Stimulated activated naive CD8-positive, alpha-beta T cell treated with anti-CD3 and anti-CD28 coated beads, Interleukin-15, amount 100 ng/mL, for 72 hours (primary cell): ENCODE results near the gene COA7.

Experiments
- ATAC-seq: fragments of 150-1000 bp; cut with Tn5 transposase; 2 replicates; pipeline ENCODE4 v1.10.0; 2021; ENCODE audit warnings: mild to moderate bottlenecking, moderate library complexity
- DNase-seq, 2 donors: peaks; one replicate each; pipeline ENCODE4 v3.0.0; 2021 to 2022
- H3K27ac Mint-ChIP-seq, 2 donors: one replicate each; pipeline ENCODE4 v1.8.0; 2022; ENCODE audit warnings: mild to moderate bottlenecking in 2 of 2, mixed read lengths in 2 of 2, moderate library complexity in 2 of 2
- H3K27me3 Mint-ChIP-seq: one replicate; pipeline ENCODE4 v1.8.0; 2022; ENCODE audit warnings: mixed read lengths
- H3K4me1 Mint-ChIP-seq: one replicate; pipeline ENCODE4 v1.8.0; 2022; ENCODE audit warnings: mild to moderate bottlenecking, mixed read lengths
- H3K4me3 Mint-ChIP-seq, 2 donors: one replicate each; pipeline ENCODE4 v1.8.0; 2022; ENCODE audit warnings: mild to moderate bottlenecking in 2 of 2, mixed read lengths in 2 of 2, moderate library complexity in 1 of 2
- H3K9me3 Mint-ChIP-seq, 2 donors: one replicate each; pipeline ENCODE4 v1.8.0; 2022; ENCODE audit warnings: mixed read lengths in 2 of 2

The COA7 gene

DNA sequence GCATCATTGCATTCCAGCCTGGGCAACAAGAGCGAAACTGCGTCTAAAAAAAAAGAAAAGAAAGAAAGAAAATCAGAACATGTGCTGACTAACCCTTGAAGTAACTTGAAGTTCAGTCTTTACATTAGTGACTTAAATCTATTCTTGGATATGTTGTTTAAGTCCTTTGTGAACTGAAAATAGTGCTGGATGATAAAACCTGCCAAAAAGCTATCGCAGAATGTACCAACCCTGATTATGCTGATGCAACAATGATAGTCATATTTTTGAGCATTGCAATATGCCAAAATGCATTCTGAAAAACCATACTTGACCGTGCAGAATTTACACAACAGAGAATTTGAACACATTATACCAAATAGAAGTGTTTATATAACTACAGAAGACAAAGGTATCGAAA, 34.4 kb downstream of the COA7 start:
- DNase-seq: no peak
- Mint-ChIP-seq H3K9me3 (no peaks in the 10 kb centered on the region), H3K4me3 (no peak overlapping the region), H3K27me3 (no peaks in the 10 kb centered on the region), H3K4me1 (peaks cover 25% of the 10 kb centered on the region), H3K27ac (no peak overlapping the region)
- ATAC-seq: no peak

DNA sequence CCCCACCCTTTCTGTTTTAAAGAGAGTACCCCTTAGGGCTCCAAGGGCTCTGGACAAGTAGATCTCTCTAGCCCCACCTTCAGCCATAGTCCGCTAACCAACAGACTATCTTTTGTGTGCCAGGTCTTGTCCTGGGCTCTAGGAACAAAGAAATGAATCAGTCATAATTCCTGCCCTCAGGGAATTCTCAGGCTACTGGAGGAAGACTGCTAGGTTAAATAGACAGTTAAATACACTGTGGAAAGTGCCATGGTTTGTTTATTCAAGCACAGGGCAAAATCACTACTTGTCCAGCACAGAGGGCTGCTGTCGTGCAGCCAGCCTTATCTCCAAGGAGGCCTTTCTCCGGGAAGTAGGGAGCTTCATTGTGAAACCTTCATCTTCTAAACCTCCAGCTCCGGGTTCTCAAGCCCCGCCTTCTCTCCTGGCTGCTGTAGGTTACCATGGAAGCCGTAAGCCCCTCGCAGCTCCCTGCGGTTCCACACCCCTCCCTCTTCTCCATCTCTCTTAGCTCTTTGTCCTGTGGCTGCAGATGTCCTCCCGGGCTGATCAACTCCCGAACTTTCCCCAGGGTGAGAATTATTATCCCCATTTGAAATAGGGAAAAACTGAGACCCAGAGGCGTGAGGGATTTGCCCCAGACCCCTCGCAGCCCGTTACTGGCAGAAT, 35.4 kb downstream of the COA7 start:
- Mint-ChIP-seq H3K4me1 (peaks cover 30% of the 10 kb centered on the region), H3K9me3 (no peaks in the 10 kb centered on the region), H3K27me3 (no peaks in the 10 kb centered on the region), H3K4me3 (no peak overlapping the region), H3K27ac (peak overlapping the region; percentile 21 to 60)
- no peak for ATAC-seq
- no peak for DNase-seq

DNA sequence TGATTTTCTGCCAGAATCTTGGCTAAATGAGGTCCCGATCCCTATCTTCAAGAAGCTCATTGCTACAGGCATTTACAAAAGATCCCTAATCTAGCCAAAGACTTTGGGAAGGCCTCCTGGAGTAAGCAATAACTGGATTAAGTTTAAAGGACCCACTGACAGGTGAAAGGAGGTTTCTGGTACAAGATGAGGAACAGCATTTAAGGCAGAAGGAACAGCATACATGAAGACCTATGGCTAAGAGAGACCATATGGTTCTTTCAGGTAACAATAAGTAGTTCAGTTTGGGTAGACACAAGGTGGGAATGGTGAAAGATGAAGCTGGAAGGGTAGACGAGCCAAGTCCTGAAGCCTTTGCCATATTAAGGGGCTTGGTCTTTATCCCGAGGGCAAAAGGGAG, 37.3 kb downstream of the COA7 start:
- Mint-ChIP-seq H3K27ac (no peak overlapping the region), H3K4me1 (peaks cover 45% of the 10 kb centered on the region)
- ATAC-seq: no peak

DNA sequence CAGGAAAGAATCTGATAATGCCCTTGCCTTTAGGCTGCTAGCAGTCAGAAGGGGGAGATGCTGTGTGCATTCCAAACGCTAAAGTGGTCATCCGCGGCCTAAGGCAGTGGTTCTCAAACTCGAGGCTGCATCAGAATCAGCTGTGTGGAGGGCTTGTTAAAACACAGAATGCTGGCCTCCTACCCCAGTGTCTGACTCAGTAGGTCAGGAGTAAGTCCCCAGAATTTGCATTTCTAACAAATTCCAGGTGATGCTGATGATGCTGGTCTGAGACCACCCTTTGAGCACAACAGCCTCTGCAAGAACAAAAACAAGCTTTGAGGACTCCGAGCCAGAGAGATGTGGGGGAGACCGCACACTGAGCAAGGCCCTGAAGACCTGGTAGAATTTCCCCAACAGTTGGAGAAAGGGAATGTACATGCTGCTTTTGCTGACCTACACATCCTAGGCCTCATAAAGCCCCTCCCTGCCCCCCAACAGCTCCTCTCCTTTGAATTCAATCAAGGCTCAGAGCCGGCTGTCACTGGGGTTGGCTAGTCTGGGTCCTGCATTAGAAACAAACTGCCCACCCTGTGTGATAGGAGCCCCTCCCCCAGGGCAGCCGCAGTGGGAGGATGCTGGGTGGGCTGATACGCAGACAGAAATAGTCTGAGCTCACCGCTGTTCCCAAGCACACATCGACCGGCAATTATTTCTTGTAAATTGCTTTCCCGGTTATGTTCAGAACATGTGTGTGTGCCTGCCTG, 38.1 kb downstream of the COA7 start:
- peaks cover 50% of the 10 kb centered on the region for H3K4me1 Mint-ChIP-seq
- peak overlapping the region; percentile 94 to 98 for H3K27ac Mint-ChIP-seq
- peak; percentile 16 for ATAC-seq
- DNase-seq: no peak
- H3K27me3 Mint-ChIP-seq: no peaks in the 10 kb centered on the region
- H3K4me3 Mint-ChIP-seq: peak overlapping the region; percentile 40 to 61
- no peaks in the 10 kb centered on the region for H3K9me3 Mint-ChIP-seq

More for the DNA sequence above, 37.3 kb downstream of the COA7 start:
- Mint-ChIP-seq H3K4me3 (no peak overlapping the region), H3K9me3 (no peaks in the 10 kb centered on the region), H3K27me3 (no peaks in the 10 kb centered on the region)
- no peak for DNase-seq

DNA sequence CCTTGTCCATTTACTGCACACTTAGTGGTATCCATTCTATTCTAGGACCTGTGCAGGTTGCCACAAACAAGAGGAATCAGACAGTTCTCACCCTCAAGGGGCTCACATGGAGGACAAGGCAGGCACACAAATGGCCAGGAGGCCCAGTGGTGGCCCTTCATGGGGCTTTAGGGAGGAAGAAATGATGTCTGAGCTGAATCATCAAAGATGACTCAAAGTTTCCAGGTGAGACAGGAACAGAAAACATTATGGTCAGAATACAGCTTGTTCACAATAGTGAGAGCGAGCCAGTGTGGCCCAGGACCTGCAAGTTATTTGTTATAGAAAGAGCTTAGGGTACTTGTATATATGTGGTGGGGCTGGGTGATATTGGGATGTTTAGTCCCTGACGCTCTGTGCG, 38.8 kb downstream of the COA7 start:
- Mint-ChIP-seq H3K4me3 (peak overlapping the region; percentile 40 to 61), H3K4me1 (peaks cover 50% of the 10 kb centered on the region), H3K27ac (peak overlapping the region; percentile 94 to 98), H3K27me3 (no peaks in the 10 kb centered on the region), H3K9me3 (no peaks in the 10 kb centered on the region)
- peak; percentile 48 to 66 for DNase-seq
- ATAC-seq: peak; percentile 91

DNA sequence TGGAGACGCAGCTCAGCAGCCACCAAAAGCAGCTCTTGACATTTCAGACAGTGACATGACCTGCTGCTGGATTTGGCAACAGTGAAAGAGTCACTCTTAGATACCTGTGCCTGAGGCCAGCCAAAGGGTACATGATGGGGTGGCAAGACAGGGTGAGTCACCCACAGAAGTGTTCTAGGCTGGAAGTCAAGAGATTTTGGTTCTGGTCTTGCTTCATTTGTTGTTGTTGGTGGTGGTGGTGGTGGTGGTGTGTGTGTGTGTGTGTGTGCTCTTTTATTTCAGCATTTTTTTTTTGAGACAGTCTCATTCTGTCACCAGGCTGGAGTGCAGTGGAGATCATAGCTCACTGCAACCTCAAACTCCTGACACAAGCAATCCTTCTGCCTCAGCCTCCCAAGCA, 39.4 kb downstream of the COA7 start:
- Mint-ChIP-seq H3K4me3 (peak overlapping the region in 1 of 2 donors; percentile 61), H3K27me3 (no peaks in the 10 kb centered on the region), H3K4me1 (peaks cover 50% of the 10 kb centered on the region), H3K9me3 (no peaks in the 10 kb centered on the region), H3K27ac (peak overlapping the region; percentile 94 to 98)
- ATAC-seq (peak; percentile 87), DNase-seq (peak; percentile 33 to 65)

DNA sequence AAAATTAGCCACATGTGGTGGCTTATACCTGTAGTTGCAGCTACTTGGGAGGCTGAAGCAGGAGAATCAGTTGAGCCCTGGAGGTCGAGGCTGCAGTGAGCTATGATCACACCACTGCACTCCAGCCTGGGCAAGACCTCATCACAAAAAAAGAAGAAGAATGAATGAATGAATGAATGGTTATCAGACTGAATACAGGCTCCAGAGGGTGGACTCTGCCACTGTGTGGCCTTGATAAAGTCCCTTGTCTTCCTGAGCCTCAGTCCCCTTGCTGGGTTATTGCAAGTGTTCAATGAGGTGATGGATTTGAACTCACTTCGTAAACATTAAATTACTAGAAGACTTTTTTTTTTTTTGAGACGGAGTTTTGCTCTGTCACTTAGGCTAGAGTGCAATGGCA, 40.4 kb downstream of the COA7 start:
- peaks cover 50% of the 10 kb centered on the region for H3K4me1 Mint-ChIP-seq
- H3K27ac Mint-ChIP-seq: no peak overlapping the region
- ATAC-seq: no peak
- no peaks in the 10 kb centered on the region for H3K27me3 Mint-ChIP-seq
- no peak overlapping the region for H3K4me3 Mint-ChIP-seq
- H3K9me3 Mint-ChIP-seq: no peaks in the 10 kb centered on the region
- DNase-seq: no peak

DNA sequence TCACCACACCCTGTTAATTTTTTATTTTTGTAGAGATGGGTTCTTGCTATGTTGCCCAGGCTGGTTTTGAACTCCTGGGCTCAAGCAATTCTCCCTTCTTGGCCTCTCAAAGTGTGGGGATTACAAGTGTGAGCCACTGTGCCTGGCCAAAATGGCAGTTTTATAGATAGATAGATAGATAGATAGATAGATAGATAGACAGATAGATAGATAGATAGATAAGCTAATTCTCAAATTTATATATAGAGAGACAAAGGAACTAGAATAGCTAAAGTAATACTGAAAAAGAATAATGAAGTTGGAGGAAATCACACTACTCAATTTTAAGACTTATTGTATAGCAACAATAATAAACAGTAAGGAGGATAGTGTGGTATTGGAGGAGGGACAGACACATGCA, 44.1 kb downstream of the COA7 start:
- Mint-ChIP-seq H3K27me3 (no peaks in the 10 kb centered on the region), H3K27ac (no peak overlapping the region), H3K4me1 (peaks cover 29% of the 10 kb centered on the region), H3K4me3 (no peak overlapping the region), H3K9me3 (no peaks in the 10 kb centered on the region)
- no peak for DNase-seq
- ATAC-seq: no peak

DNA sequence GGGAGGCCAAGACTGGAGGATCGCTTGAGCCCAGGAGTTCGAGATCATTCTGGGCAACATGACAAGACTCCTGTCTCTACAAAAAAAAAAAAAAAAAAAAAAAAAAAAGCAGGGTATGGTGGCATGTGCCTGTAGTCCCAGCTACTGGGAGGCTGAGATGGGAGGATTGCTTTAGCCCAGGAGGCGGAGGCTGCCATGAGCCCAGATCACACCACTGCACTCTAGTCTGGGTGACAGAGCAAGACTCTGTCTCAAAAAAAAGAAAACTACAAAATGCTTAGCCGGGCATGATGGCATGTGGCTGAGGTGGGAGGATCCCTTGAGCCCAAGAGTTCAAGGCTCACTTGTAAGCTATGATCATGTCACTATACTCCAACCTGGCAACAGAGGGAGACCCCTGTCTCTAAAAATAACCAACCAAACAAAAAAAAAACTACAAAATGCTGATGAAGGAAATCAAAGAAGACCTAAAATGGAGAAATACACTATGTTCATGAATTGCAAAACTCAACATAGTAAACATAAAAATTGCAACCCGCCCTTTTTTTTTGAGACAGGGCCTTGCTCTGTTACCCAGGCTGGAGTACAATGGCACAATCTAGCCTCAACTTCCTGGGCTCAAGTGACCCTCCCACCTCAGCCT, 44.8 kb downstream of the COA7 start:
- peaks cover 22% of the 10 kb centered on the region for H3K4me1 Mint-ChIP-seq
- DNase-seq (no peak), ATAC-seq (no peak)
- H3K27me3 Mint-ChIP-seq: no peaks in the 10 kb centered on the region
- H3K9me3 Mint-ChIP-seq: no peaks in the 10 kb centered on the region
- H3K4me3 Mint-ChIP-seq: no peak overlapping the region
- H3K27ac Mint-ChIP-seq: no peak overlapping the region

DNA sequence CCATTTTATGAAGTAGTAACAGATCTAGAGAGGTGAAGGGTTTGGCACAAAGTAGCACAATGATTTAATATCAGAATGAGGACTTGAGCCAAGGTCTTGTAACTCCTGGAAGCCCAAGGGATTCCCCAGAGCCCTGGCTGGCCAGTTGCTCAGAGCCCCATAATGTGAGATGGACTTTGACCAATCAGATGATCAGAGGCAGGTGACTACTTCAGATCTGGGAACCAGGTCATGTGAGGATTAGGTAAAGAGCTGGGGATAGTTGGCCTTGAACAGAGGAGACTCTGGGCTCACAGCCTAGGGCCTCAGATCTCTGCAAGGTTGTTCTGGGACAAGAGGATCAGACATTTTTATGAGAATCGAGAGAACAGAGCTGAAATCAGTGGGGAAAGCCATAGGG, 46.2 kb downstream of the COA7 start:
- DNase-seq (no peak), ATAC-seq (no peak)
- peaks cover 17% of the 10 kb centered on the region for H3K4me1 Mint-ChIP-seq
- no peaks in the 10 kb centered on the region for H3K9me3 Mint-ChIP-seq
- H3K4me3 Mint-ChIP-seq: no peak overlapping the region
- H3K27me3 Mint-ChIP-seq: no peaks in the 10 kb centered on the region
- peak overlapping the region in 1 of 2 donors; percentile 57 for H3K27ac Mint-ChIP-seq

DNA sequence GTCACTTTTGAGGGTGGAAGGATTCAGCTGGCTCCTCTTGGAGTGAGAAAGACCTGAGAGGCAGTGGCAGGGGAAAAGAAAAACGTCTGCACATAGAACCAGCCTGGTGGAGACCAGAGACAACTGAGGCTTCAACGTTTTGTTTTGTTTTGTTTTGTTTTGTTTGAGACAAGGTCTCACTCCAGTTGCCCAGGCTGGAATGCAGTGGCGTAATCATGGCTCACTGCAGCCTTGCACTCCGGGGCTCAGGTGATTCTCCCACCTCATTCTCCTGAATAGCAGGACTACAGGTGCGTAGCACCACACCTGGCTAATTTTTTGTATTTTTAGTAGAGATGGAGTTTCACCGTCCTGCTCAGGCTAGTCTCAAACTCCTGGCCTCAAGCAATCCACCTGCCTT, 52.9 kb downstream of the COA7 start:
- no peak for ATAC-seq
- Mint-ChIP-seq H3K4me1 (peaks cover 24% of the 10 kb centered on the region), H3K27ac (no peak overlapping the region), H3K27me3 (no peaks in the 10 kb centered on the region), H3K4me3 (no peak overlapping the region), H3K9me3 (no peaks in the 10 kb centered on the region)
- DNase-seq: no peak

DNA sequence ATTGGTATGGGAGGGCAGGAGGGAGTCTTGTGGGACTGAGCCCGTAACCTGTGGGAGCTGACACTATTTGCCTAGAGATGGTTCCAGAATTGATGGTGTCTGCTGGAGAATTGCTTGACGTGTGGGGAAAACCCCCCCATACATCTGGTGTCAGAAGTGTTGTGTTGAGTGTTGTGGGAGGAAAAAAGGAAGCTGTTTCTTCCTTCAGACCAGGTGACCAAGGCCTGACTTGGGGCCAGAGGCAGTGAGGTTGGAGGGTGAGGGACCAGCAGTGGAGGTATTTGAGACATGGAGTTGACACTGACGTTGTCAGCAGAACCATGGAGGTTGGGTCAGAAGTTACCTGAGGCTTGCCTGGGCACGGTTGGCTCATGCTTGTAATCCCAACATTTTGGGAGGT, 56.8 kb downstream of the COA7 start:
- no peak for DNase-seq
- H3K27me3 Mint-ChIP-seq: no peaks in the 10 kb centered on the region
- no peaks in the 10 kb centered on the region for H3K9me3 Mint-ChIP-seq
- no peak for ATAC-seq
- peak overlapping the region; percentile 17 to 21 for H3K4me3 Mint-ChIP-seq
- H3K4me1 Mint-ChIP-seq: peaks cover 48% of the 10 kb centered on the region
- H3K27ac Mint-ChIP-seq: peak overlapping the region; percentile 61 to 89

DNA sequence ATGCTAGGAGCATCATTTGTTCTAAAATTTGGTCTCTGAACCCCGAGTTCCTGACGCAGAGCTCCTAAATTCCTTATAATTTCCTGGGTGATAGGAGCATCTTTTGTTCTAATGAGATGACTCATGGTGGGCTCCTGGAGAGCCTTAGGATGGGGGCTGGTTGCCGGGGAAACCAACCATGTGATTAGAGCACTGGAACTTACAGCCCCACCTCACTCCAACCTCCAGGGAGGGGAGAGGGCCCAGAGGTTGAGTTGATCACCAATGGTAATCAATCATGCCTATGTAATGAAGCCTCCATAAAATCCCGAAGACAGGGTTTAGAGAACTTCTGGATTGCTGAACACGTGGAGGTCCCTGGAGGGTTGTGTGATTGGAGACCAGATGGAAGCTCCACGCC, 57.5 kb downstream of the COA7 start:
- peak overlapping the region in 1 of 2 donors; percentile 24 for H3K4me3 Mint-ChIP-seq
- DNase-seq: no peak
- H3K4me1 Mint-ChIP-seq: peaks cover 55% of the 10 kb centered on the region
- H3K27me3 Mint-ChIP-seq: no peaks in the 10 kb centered on the region
- no peak for ATAC-seq
- H3K9me3 Mint-ChIP-seq: no peaks in the 10 kb centered on the region
- H3K27ac Mint-ChIP-seq: no peak overlapping the region

DNA sequence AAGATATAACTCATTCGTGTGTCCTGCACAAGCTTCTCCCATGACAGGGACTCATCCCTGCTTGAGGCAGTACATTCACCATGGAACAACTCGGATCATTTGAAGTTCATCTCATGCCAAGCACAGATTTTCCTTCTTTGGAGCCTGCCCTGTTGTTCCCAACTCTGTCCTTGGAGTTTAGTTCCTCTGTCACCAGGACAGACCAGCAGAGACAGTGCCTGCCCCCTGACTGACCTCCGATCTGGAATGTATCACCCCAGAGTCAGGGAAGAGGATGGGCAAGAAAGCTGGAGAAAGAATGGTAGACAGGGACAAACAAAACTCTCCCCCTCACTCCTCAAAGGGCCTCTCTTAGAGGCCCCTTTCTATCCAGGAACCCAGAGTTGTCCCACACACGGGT, 60.2 kb downstream of the COA7 start:
- Mint-ChIP-seq H3K4me3 (peak overlapping the region; percentile 73 to 78), H3K9me3 (no peaks in the 10 kb centered on the region), H3K27me3 (no peaks in the 10 kb centered on the region), H3K4me1 (peaks cover 80% of the 10 kb centered on the region), H3K27ac (peak overlapping the region; percentile 97 to 98)
- DNase-seq: no peak
- ATAC-seq: no peak

DNA sequence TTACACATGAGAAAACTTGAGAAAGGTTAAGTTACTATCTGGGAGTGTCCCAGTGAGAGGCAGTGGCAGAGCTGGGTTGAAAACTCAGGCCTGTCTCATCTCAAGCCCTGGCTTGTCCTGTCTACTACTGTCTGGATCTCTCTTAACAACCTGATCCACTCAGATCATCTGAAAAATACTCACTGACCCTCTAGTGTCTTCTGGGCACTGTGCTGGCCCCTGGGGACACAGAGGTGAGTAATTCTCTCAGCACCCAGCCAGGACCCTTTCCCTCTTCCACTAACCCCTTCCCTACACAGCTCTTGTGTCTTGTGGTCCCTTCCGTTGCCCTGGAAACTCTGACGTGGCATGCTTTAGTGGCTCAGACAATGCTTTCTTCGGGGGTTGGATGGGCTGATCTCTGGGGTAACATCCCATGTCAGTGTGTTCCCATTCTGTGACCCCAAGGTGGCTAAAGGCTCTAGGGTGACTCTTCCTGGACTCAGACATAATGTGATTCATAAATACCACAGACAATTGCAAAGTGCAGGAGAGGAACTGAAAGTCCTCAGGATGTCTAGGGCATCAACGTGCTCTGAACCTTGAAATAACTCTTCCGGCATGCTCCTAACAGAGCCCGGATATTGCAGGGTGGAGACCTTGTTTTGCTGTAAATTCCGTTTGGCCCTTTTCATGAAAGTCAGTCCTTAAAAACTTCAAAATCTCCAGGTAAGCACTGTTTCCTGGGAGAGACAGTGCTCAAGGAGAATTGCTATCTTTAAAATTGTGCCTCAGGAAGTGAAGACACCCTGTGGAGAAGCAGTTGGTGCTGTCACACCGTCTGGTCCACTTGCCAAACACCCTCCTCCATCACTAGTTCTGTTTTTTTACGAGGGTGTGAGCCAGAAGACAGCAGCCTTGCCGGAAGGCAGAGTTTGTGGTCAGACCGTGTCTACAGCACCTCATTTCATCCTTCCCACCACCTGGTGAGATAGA, 61.1 kb downstream of the COA7 start:
- peaks cover 86% of the 10 kb centered on the region for H3K4me1 Mint-ChIP-seq
- H3K4me3 Mint-ChIP-seq: peak overlapping the region; percentile 73 to 78
- H3K27ac Mint-ChIP-seq: peak overlapping the region; percentile 97 to 98
- H3K9me3 Mint-ChIP-seq: no peaks in the 10 kb centered on the region
- ATAC-seq (peak; percentile 70), DNase-seq (peak; percentile 47 to 80)
- H3K27me3 Mint-ChIP-seq: no peaks in the 10 kb centered on the region
